H9 (cell line): Measurements from ENCODE around the gene GCGR. TPM values are rescaled to one million over a fixed set of nuclear protein-coding genes. Genes with fewer than 3 reads are reported as not detected.
A peak's percentile ranks its signal among the peaks of the same experiment; 100 is the strongest.

ENCODE experiments used
- DNase-seq: peaks from one replicate; pipeline ENCODE4 v3.0.0-alpha.2; 2017
- H2AFZ ChIP-seq: one replicate; pipeline ENCODE4 v1.6.1; 2013; ENCODE audit warnings: mild to moderate bottlenecking, low read length, control low read depth, moderate library complexity
- H2AK5ac ChIP-seq: 2 replicates; pipeline ENCODE4 v1.6.1; 2013; ENCODE audit warnings: low read length, control low read depth, mixed read lengths; ENCODE audit not compliant: insufficient read length
- H2BK120ac ChIP-seq: one replicate; pipeline ENCODE4 v1.6.1; 2013; ENCODE audit warnings: low read depth, mild to moderate bottlenecking, low read length, control low read depth, inconsistent platforms; ENCODE audit not compliant: poor library complexity, severe bottlenecking
- H2BK12ac ChIP-seq: 2 replicates; pipeline ENCODE4 v1.6.1; 2013; ENCODE audit warnings: low read length, control low read depth, mixed read lengths, low read depth; ENCODE audit not compliant: insufficient read length
- H2BK15ac ChIP-seq: 2 replicates; pipeline ENCODE4 v1.6.1; 2013; ENCODE audit warnings: low read depth, low read length, control low read depth
- H2BK20ac ChIP-seq: one replicate; pipeline ENCODE4 v1.6.1; 2013; ENCODE audit warnings: low read depth, mild to moderate bottlenecking, low read length, control low read depth, inconsistent platforms; ENCODE audit not compliant: poor library complexity, severe bottlenecking
- H2BK5ac ChIP-seq: 2 replicates; pipeline ENCODE4 v1.6.1; 2013; ENCODE audit warnings: low read length, control low read depth, mixed read lengths; ENCODE audit not compliant: insufficient read length
- H3K14ac ChIP-seq: 2 replicates; pipeline ENCODE4 v1.6.1; 2013; ENCODE audit warnings: low read length, control low read depth; ENCODE audit not compliant: insufficient read depth
- H3K18ac ChIP-seq: 2 replicates; pipeline ENCODE4 v1.6.1; 2013; ENCODE audit warnings: low read depth, mild to moderate bottlenecking, mixed read lengths, low read length, control low read depth; ENCODE audit not compliant: insufficient read length
- H3K23ac ChIP-seq: 2 replicates; pipeline ENCODE4 v1.6.1; 2013; ENCODE audit warnings: low read length, control low read depth, mixed read lengths, low read depth; ENCODE audit not compliant: insufficient read length
- H3K23me2 ChIP-seq: 2 replicates; pipeline ENCODE4 v1.6.1; 2013; ENCODE audit warnings: low read depth, mild to moderate bottlenecking, mixed read lengths, low read length, control low read depth; ENCODE audit not compliant: insufficient read length, poor library complexity, severe bottlenecking
- H3K27ac ChIP-seq: 2 replicates; pipeline ENCODE4 v1.5.1; 2013; ENCODE audit warnings: low read length, control low read depth, mixed read lengths, low read depth; ENCODE audit not compliant: insufficient read length
- H3K27me3 ChIP-seq: 2 replicates; pipeline ENCODE4 v1.6.1; 2013; ENCODE audit warnings: low read length, control low read depth, inconsistent platforms; ENCODE audit not compliant: insufficient read depth
- H3K4ac ChIP-seq: 2 replicates; pipeline ENCODE4 v1.6.1; 2013; ENCODE audit warnings: low read depth, mild to moderate bottlenecking, control low read depth, inconsistent platforms, low read length, moderate library complexity
- H3K4me1 ChIP-seq: 2 replicates; pipeline ENCODE4 v1.6.1; 2013; ENCODE audit warnings: low read length, control low read depth, inconsistent platforms; ENCODE audit not compliant: insufficient read depth
- H3K4me2 ChIP-seq: 2 replicates; pipeline ENCODE4 v1.6.1; 2013; ENCODE audit warnings: low read length, control low read depth, mixed read lengths; ENCODE audit not compliant: insufficient read length, insufficient read depth
- H3K56ac ChIP-seq: 2 replicates; pipeline ENCODE4 v1.6.1; 2013; ENCODE audit warnings: low read depth, mild to moderate bottlenecking, mixed read lengths, low read length, control low read depth; ENCODE audit not compliant: insufficient read length
- H3K79me1 ChIP-seq: 2 replicates; pipeline ENCODE4 v1.6.1; 2013; ENCODE audit warnings: low read depth, mild to moderate bottlenecking, moderate library complexity, low read length, control low read depth, inconsistent platforms; ENCODE audit not compliant: insufficient read depth, poor library complexity, severe bottlenecking
- H3K79me2 ChIP-seq: 2 replicates; pipeline ENCODE4 v1.6.1; 2013; ENCODE audit warnings: low read length, control low read depth, inconsistent platforms; ENCODE audit not compliant: insufficient read depth
- H3K9ac ChIP-seq: 2 replicates; pipeline ENCODE4 v1.6.1; 2013; ENCODE audit warnings: low read length, control low read depth, mixed read lengths; ENCODE audit not compliant: insufficient read length; ENCODE audit errors: extremely low read depth
- H3K9me3 ChIP-seq: one replicate; pipeline ENCODE4 v1.6.1; 2013; ENCODE audit warnings: low read depth, low read length, inconsistent platforms; ENCODE audit not compliant: control insufficient read depth
- H3T11ph ChIP-seq: one replicate; pipeline ENCODE4 v1.6.1; 2013; ENCODE audit warnings: mild to moderate bottlenecking, low read length, control low read depth, inconsistent platforms
- H4K20me1 ChIP-seq: one replicate; pipeline ENCODE4 v1.6.1; 2013; ENCODE audit not compliant: control insufficient read depth, insufficient read length, insufficient read depth
- H4K5ac ChIP-seq: 2 replicates; pipeline ENCODE4 v1.6.1; 2013; ENCODE audit warnings: low read depth, mild to moderate bottlenecking, mixed read lengths, low read length, control low read depth; ENCODE audit not compliant: insufficient read length
- H4K8ac ChIP-seq: replicated peaks from 2 replicates; pipeline ENCODE4 v1.6.1; 2013; ENCODE audit warnings: low read length, control low read depth, mixed read lengths, low read depth; ENCODE audit not compliant: insufficient read length
- H4K91ac ChIP-seq: 2 replicates; pipeline ENCODE4 v1.6.1; 2013; ENCODE audit warnings: low read depth, mild to moderate bottlenecking, moderate library complexity, mixed read lengths, low read length, control low read depth; ENCODE audit not compliant: insufficient read length
- H3K27ac Mint-ChIP-seq, 3 experiments: 2 replicates in 2 of 3; 3 replicates in 1 of 3; pipeline ENCODE4 v1.8.0; 2020 to 2021; ENCODE audit warnings: mixed read lengths in 3 of 3, mild to moderate bottlenecking in 1 of 3, moderate library complexity in 1 of 3
- H3K27me3 Mint-ChIP-seq: 2 replicates; pipeline ENCODE4 v1.8.0; 2021; ENCODE audit warnings: low read depth, mild to moderate bottlenecking, moderate library complexity, mixed read lengths
- H3K36me3 Mint-ChIP-seq, 3 experiments: 2 replicates in 2 of 3; 3 replicates in 1 of 3; pipeline ENCODE4 v1.8.0; 2020 to 2021; ENCODE audit warnings: low read depth in 3 of 3, mixed read lengths in 3 of 3; ENCODE audit not compliant: insufficient read depth in 1 of 3
- H3K4me1 Mint-ChIP-seq, 2 experiments: 2 replicates each; pipeline ENCODE4 v1.8.0; 2020; ENCODE audit warnings: mixed read lengths in 2 of 2
- H3K4me3 Mint-ChIP-seq, 2 experiments: 2 replicates in 1 of 2; 3 replicates in 1 of 2; pipeline ENCODE4 v1.8.0; 2020 to 2021; ENCODE audit warnings: mild to moderate bottlenecking in 2 of 2, mixed read lengths in 2 of 2, moderate library complexity in 1 of 2
- H3K9me3 Mint-ChIP-seq, 2 experiments: 2 replicates in 1 of 2; 3 replicates in 1 of 2; pipeline ENCODE4 v1.8.0; 2020; ENCODE audit warnings: mild to moderate bottlenecking in 2 of 2, mixed read lengths in 2 of 2, moderate library complexity in 1 of 2
- CTCF ChIP-seq: fragments of 200-600 bp; sonication (generic); conservative IDR thresholded peaks from 3 replicates; pipeline ENCODE4 v1.8.0; 2021; ENCODE audit warnings: antibody characterized with exemption, mild to moderate bottlenecking
- WGBS: extraction: QIAGEN DNeasy Blood & Tissue Kit; methylation state at CpG from one replicate; pipeline ENCODE4 v1.1.7; 2013; ENCODE audit warnings: missing lambda C conversion rate, low lambda C conversion rate, mixed read lengths; ENCODE audit not compliant: insufficient read length; ENCODE audit errors: extremely low coverage; 5-methylcytosine and 5-hydroxymethylcytosine counted together
- total RNA-seq: library from RNA; stranded (reverse); gene quantifications from 2 replicates; pipeline ENCODE4 v1.2.1, GENCODE V29; 2021

Gene GCGR
- total RNA-seq, 1 experiment from 2014 or later = 0.24 TPM

- no peak overlapping the region for H2AFZ ChIP-seq
- no peaks in the 10 kb centered on the region for H3K27me3 Mint-ChIP-seq
- H3K4me2 ChIP-seq = no peak overlapping the region
- no peak overlapping the region for H3K18ac ChIP-seq
- H4K8ac ChIP-seq = no peak overlapping the region
- H3K4me3 Mint-ChIP-seq = no peak overlapping the region; a peak in 1 of 5 replicates
- no peak overlapping the region for H2BK5ac ChIP-seq
- H3K4ac ChIP-seq = no peak overlapping the region
- H3T11ph ChIP-seq = no peak overlapping the region
- no peak overlapping the region for H3K14ac ChIP-seq
- TF ChIP-seq CTCF = no peak
- peaks cover 5 to 6% of the 10 kb centered on the region in 2 experiments; a peak in 3 of 4 replicates for H3K4me1 Mint-ChIP-seq
- H3K27ac Mint-ChIP-seq = peak overlapping the region; percentile 34 to 61 (median 48); a peak in 3 of 7 replicates
- H3K23ac ChIP-seq = no peak overlapping the region
- no peak overlapping the region for H2BK15ac ChIP-seq
- no peaks in the 10 kb centered on the region for H3K9me3 ChIP-seq
- no peak for DNase-seq
- no peak overlapping the region for H2BK12ac ChIP-seq
- no peaks in the 10 kb centered on the region for H3K9me3 Mint-ChIP-seq
- H2AK5ac ChIP-seq = no peak overlapping the region
- H3K27me3 ChIP-seq = no peaks in the 10 kb centered on the region
- H2BK120ac ChIP-seq = no peak overlapping the region
- H3K79me1 ChIP-seq = no peaks in the 10 kb centered on the region
- no peaks in the 10 kb centered on the region for H3K23me2 ChIP-seq
- no peaks in the 10 kb centered on the region for H3K4me1 ChIP-seq
- no peak overlapping the region for H4K5ac ChIP-seq
- H3K36me3 Mint-ChIP-seq = peaks cover 15 to 41% (median 33%) of the 10 kb centered on the region in 3 experiments; a peak in 6 of 7 replicates
- no peak overlapping the region for H3K56ac ChIP-seq
- WGBS = no CpG with 5 or more reads among the region's 15 CpGs
- no peak overlapping the region for H3K27ac ChIP-seq
- peaks cover 2% of the 10 kb centered on the region; the same call in 1 of the 2 replicates for H3K79me2 ChIP-seq
- no peak overlapping the region for H4K91ac ChIP-seq
- no peak overlapping the region for H2BK20ac ChIP-seq
- no peak overlapping the region for H3K9ac ChIP-seq
- no peaks in the 10 kb centered on the region for H4K20me1 ChIP-seq
These were observed 37.9 kb downstream of the GCGR start for GRCh38 chr17:81841866-81842265.
